Astrocyte of the cerebellum (primary cell): ENCODE data around the gene CFAP99.

ENCODE experiments used
- DNase-seq: peaks from one replicate; pipeline ENCODE4 v3.0.0-alpha.2; 2011; ENCODE audit warnings: low read depth
- H3K4me3 ChIP-seq: 2 replicates; pipeline ENCODE4 v1.5.1; 2011; ENCODE audit warnings: mild to moderate bottlenecking, low read depth, low read length, moderate library complexity
- CTCF ChIP-seq: IDR thresholded peaks from 2 replicates; pipeline ENCODE4 v1.5.1; 2012; ENCODE audit warnings: low read length, low read depth, moderate library complexity, mild to moderate bottlenecking; ENCODE audit errors: missing control alignments
- in situ Hi-C: cut with HindIII; loops from 2 replicates; pipeline ENCODE4 v1.10.0; 2017; ENCODE audit warnings: low sequenced_read_pairs

CFAP99 gene

GRCh38 chr4:2402941-2403340, 15.8 kb upstream of the CFAP99 start:
- in situ Hi-C loops: loop anchor here (5.0 kb wide), 1 partner anchor 146 kb away; no protein-coding TSS in a partner anchor
- H3K4me3 ChIP-seq: no peak overlapping the region
- no peak for DNase-seq
- TF ChIP-seq CTCF: no peak

- in situ Hi-C loops: no loop called here
- no peak for DNase-seq
- TF ChIP-seq CTCF: no peak
- no peak overlapping the region for H3K4me3 ChIP-seq
Observed at GRCh38 chr4:2406406-2406805, 12.3 kb upstream of the CFAP99 start.

- no peak for DNase-seq
- in situ Hi-C loops: no loop called here
- no peak overlapping the region for H3K4me3 ChIP-seq
- TF ChIP-seq CTCF: no peak
Observed at GRCh38 chr4:2406920-2407319, 11.8 kb upstream of the CFAP99 start.

GRCh38 chr4:2407991-2408342, 10.8 kb upstream of the CFAP99 start:
- no peak overlapping the region for H3K4me3 ChIP-seq
- TF ChIP-seq CTCF: no peak
- in situ Hi-C loops: no loop called here
- DNase-seq: no peak

GRCh38 chr4:2408401-2408958, 10.3 kb upstream of the CFAP99 start:
- DNase-seq: no peak
- no peak for TF ChIP-seq CTCF
- H3K4me3 ChIP-seq: no peak overlapping the region
- in situ Hi-C loops: no loop called here

- in situ Hi-C loops: no loop called here
- TF ChIP-seq CTCF: no peak
- no peak overlapping the region for H3K4me3 ChIP-seq
Observed at GRCh38 chr4:2408976-2409375, 9.8 kb upstream of the CFAP99 start.

GRCh38 chr4:2409381-2409783, 9.4 kb upstream of the CFAP99 start:
- no peak overlapping the region for H3K4me3 ChIP-seq
- no peak for TF ChIP-seq CTCF
- DNase-seq: no peak
- in situ Hi-C loops: no loop called here

More at GRCh38 chr4:2408976-2409375, 9.8 kb upstream of the CFAP99 start:
- DNase-seq: no peak
